ENCODE results near the gene RSAD2. TPM values are rescaled to one million over a fixed set of nuclear protein-coding genes. Genes with fewer than 3 reads are reported as not detected.

RSAD2 gene, protein sequence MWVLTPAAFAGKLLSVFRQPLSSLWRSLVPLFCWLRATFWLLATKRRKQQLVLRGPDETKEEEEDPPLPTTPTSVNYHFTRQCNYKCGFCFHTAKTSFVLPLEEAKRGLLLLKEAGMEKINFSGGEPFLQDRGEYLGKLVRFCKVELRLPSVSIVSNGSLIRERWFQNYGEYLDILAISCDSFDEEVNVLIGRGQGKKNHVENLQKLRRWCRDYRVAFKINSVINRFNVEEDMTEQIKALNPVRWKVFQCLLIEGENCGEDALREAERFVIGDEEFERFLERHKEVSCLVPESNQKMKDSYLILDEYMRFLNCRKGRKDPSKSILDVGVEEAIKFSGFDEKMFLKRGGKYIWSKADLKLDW
- total RNA-seq (ENCODE audit: low replicate concordance), result 3.3 and 3.4 TPM in 2 replicates
- long read RNA-seq, transcript RSAD2-201 (6 exons, 3,519 nt), result major isoform, 13 of 15 reads
- long read RNA-seq, partial matches to known transcripts, result 0 of 15 reads
- long read RNA-seq, other reads (novel, unspliced or antisense), result 2 of 15 reads

DNA sequence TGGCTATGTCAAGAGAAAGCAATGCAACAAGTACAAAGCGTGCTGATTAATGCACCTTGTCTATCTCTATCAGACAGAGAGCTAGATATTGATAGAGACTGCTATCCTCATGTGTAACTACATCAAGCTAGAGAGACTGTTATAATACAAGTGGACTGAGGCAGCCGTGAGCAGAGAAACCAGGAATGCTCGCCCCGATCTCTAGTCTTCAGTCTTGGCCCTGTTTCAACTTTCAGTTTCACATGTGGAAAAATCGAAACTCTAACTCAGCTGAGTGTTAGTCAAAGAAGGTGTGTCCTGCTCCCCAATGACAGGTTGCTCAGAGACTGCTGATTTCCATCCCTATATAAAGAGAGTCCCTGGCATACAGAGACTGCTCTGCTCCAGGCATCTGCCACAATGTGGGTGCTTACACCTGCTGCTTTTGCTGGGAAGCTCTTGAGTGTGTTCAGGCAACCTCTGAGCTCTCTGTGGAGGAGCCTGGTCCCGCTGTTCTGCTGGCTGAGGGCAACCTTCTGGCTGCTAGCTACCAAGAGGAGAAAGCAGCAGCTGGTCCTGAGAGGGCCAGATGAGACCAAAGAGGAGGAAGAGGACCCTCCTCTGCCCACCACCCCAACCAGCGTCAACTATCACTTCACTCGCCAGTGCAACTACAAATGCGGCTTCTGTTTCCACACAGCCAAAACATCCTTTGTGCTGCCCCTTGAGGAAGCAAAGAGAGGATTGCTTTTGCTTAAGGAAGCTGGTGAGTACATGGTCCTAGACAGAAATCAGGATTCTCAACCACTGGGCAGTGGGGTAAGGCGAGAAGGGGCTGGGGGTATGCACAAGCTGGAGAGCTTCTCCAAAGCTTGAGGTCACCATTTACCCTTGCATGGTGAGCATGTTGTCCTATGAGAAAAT lies at the start of gene RSAD2:
TSS of gene RSAD2 (plus strand) at position 376 of the 903 bp plus-strand sequence. CDS start at position 400, 24 bp downstream.
- H3K4me3 Mint-ChIP-seq, result peak within 1 kb of the TSS; percentile 44
- TF ChIP-seq, protein P1, sequence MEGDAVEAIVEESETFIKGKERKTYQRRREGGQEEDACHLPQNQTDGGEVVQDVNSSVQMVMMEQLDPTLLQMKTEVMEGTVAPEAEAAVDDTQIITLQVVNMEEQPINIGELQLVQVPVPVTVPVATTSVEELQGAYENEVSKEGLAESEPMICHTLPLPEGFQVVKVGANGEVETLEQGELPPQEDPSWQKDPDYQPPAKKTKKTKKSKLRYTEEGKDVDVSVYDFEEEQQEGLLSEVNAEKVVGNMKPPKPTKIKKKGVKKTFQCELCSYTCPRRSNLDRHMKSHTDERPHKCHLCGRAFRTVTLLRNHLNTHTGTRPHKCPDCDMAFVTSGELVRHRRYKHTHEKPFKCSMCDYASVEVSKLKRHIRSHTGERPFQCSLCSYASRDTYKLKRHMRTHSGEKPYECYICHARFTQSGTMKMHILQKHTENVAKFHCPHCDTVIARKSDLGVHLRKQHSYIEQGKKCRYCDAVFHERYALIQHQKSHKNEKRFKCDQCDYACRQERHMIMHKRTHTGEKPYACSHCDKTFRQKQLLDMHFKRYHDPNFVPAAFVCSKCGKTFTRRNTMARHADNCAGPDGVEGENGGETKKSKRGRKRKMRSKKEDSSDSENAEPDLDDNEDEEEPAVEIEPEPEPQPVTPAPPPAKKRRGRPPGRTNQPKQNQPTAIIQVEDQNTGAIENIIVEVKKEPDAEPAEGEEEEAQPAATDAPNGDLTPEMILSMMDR (conservative IDR thresholded peaks at IDR 0.05), result no peak
- no peaks in the 10 kb centered on the region for H3K36me3 Mint-ChIP-seq
- no peak for DNase-seq (ENCODE audit: extremely low spot score, unreplicated experiment)
- H3K27me3 Mint-ChIP-seq, result peaks cover 13% of the 10 kb centered on the region
- H3K9me3 Mint-ChIP-seq, result peaks cover 5% of the 10 kb centered on the region
- H3K27ac Mint-ChIP-seq, result peak within 1 kb of the TSS; percentile 72
- H3K4me1 Mint-ChIP-seq (ENCODE audit: unreplicated experiment), result no peaks in the 10 kb centered on the region

DNA sequence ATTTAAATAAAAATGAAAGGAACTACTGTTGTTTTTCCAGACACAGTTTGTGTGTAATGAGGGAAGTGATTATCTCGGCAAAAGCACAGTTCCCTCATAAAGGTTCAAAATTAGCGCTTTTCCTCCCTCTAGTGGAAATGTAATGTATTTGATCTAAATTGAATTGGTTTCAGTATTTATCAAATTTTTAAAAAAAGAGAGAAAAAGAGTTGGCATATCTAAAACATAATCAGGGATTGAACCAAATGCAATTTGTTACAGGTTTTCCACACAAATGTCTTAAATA lies 49.3 kb upstream of the RSAD2 start:
- TF ChIP-seq, protein P1 (conservative IDR thresholded peaks at IDR 0.05), result peak; percentile 86
- no peak for DNase-seq (ENCODE audit: extremely low spot score, unreplicated experiment)
- Mint-ChIP-seq H3K4me3 (peak overlapping the region; percentile 57), H3K4me1 (ENCODE audit: unreplicated experiment) (peaks cover 21% of the 10 kb centered on the region), H3K36me3 (peaks cover 7% of the 10 kb centered on the region), H3K27me3 (no peaks in the 10 kb centered on the region), H3K27ac (peak overlapping the region; percentile 48), H3K9me3 (peaks cover 22% of the 10 kb centered on the region)

DNA sequence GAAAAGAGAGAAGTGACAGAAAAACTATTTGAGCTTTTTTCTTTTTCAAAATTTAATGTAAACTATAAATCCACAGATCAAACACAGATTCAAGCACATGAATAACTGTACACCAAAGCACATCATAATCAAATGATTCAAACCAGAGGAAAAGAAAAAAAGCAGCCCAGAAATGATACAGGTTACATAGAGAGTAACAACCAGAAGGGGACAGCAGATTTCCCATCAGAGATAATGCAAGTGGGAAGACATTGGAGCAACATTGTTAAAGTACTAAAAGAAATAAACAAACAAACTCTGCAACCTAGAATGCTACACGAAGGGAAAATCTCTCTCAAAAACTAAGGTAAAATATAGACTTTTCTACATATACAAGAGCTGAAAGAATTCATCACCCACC lies 46.3 kb upstream of the RSAD2 start:
- no peak for DNase-seq (ENCODE audit: extremely low spot score, unreplicated experiment)
- peaks cover 18% of the 10 kb centered on the region for H3K4me1 Mint-ChIP-seq (ENCODE audit: unreplicated experiment)
- peaks cover 5% of the 10 kb centered on the region for H3K36me3 Mint-ChIP-seq
- H3K27ac Mint-ChIP-seq, result no peak overlapping the region
- no peaks in the 10 kb centered on the region for H3K27me3 Mint-ChIP-seq
- peaks cover 23% of the 10 kb centered on the region for H3K9me3 Mint-ChIP-seq
- TF ChIP-seq, protein P1 (conservative IDR thresholded peaks at IDR 0.05), result no peak
- no peak overlapping the region for H3K4me3 Mint-ChIP-seq

DNA sequence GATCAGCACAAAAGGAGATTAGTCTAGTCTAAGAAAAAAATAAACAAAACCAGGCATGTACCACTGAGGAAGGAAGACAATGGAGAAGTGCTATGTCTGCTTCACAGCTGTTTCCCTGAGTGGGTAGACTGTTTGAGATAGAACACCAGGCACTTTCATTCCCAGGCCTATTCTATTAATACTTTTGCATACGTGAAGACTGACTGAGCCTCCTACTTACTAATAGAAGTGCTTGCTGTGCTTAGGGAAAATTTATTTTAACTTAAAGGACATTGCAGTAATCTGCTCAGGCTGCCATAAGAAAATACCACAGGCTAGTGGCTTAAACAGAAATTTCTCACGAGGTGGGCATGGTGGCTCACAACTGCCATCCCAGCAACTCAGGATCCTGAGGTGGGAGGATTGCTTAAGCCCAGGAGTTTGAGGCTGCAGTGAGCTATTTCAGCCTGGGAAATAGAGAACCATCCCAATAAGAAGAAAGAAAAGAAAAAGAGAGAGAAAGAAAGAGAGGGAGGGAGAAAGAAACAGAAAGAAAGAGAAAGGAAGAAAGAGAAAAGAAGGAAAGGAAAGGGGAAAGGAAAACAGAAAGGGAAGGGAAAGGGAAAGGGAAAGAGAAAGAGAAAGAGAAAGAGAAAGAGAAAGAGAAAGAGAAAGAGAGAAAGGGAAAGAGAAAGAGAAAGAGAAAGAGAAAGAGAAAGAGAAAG lies 44.8 kb upstream of the RSAD2 start:
- no peak for DNase-seq (ENCODE audit: extremely low spot score, unreplicated experiment)
- Mint-ChIP-seq H3K27ac (no peak overlapping the region), H3K36me3 (peaks cover 4% of the 10 kb centered on the region), H3K9me3 (peaks cover 21% of the 10 kb centered on the region), H3K27me3 (no peaks in the 10 kb centered on the region), H3K4me1 (ENCODE audit: unreplicated experiment) (peaks cover 11% of the 10 kb centered on the region), H3K4me3 (no peak overlapping the region)
- TF ChIP-seq, protein P1 (conservative IDR thresholded peaks at IDR 0.05), result no peak

DNA sequence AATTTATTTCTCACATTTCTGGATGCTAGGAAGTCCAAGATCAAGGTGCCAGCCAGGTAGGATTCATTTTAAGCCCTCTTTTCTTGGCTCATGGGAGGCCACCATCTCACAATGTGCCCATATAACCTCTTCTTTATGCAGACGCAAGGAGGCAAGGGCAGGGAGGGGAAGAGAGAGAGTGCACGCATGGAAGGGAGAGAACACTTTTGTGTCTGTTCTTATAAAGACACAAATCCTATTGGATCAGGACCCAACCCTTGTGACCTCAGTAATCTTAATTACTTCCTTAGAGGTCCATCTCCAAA lies 44.3 kb upstream of the RSAD2 start:
- Mint-ChIP-seq H3K4me3 (no peak overlapping the region), H3K4me1 (ENCODE audit: unreplicated experiment) (peaks cover 6% of the 10 kb centered on the region), H3K27me3 (no peaks in the 10 kb centered on the region), H3K27ac (no peak overlapping the region), H3K36me3 (peaks cover 4% of the 10 kb centered on the region), H3K9me3 (peaks cover 21% of the 10 kb centered on the region)
- TF ChIP-seq, protein P1 (conservative IDR thresholded peaks at IDR 0.05), result no peak
- DNase-seq (ENCODE audit: extremely low spot score, unreplicated experiment), result no peak
